Mammary epithelial cell (primary cell): ENCODE data around the gene FHIT.

ENCODE experiments used
- EZH2 ChIP-seq: IDR thresholded peaks from 2 replicates; pipeline ENCODE4 v1.6.1; 2012; ENCODE audit warnings: low read length, inconsistent platforms, borderline replicate concordance
- TF ChIP-seq, protein P1 (sequence below), 2 donors: IDR thresholded peaks in 1 of 2; conservative IDR thresholded peaks in 1 of 2; 2 replicates each; pipeline ENCODE4 v1.5.1; 2011 to 2012; ENCODE audit warnings: inconsistent platforms in 2 of 2, low read length in 2 of 2, mild to moderate bottlenecking in 2 of 2, control low read depth in 1 of 2, low read depth in 1 of 2; ENCODE audit not compliant: insufficient read depth in 1 of 2; ENCODE audit errors: extremely low read depth in 1 of 2

DNA sequence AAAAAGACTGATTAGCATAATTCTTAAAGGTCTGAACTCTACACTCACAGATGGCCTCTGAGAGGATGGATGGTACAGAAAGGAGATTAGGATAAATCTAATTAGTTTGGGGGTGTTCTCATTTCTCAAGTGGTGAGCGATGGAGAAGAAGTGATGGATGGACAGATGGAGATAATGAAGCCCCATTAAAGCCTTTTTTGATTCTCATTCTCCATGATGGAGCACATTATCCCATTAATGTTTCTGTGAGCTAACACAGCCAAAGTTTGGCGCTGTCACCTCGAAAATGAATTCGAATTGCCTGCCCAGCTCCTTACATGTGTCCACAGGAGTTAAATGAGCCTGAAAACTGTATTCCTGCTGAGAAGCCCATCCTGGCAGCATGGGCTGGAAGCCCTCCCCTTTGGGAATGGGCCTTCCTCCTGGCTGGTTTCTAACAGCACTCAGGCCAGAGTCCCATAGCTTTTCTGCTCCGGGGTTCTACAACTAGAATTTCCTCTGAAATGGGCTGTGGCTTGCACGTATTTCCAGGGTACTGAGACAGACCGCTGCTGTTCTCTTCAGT, 1475.4 kb downstream of the FHIT start:
- TF ChIP-seq, protein P1, sequence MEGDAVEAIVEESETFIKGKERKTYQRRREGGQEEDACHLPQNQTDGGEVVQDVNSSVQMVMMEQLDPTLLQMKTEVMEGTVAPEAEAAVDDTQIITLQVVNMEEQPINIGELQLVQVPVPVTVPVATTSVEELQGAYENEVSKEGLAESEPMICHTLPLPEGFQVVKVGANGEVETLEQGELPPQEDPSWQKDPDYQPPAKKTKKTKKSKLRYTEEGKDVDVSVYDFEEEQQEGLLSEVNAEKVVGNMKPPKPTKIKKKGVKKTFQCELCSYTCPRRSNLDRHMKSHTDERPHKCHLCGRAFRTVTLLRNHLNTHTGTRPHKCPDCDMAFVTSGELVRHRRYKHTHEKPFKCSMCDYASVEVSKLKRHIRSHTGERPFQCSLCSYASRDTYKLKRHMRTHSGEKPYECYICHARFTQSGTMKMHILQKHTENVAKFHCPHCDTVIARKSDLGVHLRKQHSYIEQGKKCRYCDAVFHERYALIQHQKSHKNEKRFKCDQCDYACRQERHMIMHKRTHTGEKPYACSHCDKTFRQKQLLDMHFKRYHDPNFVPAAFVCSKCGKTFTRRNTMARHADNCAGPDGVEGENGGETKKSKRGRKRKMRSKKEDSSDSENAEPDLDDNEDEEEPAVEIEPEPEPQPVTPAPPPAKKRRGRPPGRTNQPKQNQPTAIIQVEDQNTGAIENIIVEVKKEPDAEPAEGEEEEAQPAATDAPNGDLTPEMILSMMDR (conservative IDR thresholded peaks at IDR 0.05 in 1 of 2, IDR thresholded peaks at IDR 0.05 in 1 of 2; ENCODE audit: extremely low read depth in 1 of 2, insufficient read depth in 1 of 2, low read depth in 1 of 2, low read length in 2 of 2) = no peak
- TF ChIP-seq EZH2 = no peak
